GM20431 (cell line): ENCODE results near the gene EBLN1.

Source experiments
- in situ Hi-C: fragments of 300-500 bp; cut with MseI, MboI; formaldehyde crosslinking; loops from one replicate; pipeline ENCODE4 v1.15.0; 2020; ENCODE audit warnings: low sequenced_read_pairs; ENCODE audit not compliant: unreplicated experiment

Gene EBLN1

GRCh38 chr10:22217842-22218241 is at the start of gene EBLN1:
Gene EBLN1 (minus strand): TSS chr10:22218015. CDS start chr10:22209983, 8,032 bp downstream.
- in situ Hi-C loops: no loop called here

GRCh38 chr10:22265839-22266537 is 48.2 kb upstream of the EBLN1 start:
- in situ Hi-C loops: no loop called here

- in situ Hi-C loops: no loop called here
Observed at GRCh38 chr10:22263106-22263505, 45.3 kb upstream of the EBLN1 start.

- in situ Hi-C loops: no loop called here
Observed at GRCh38 chr10:22259280-22259679, 41.5 kb upstream of the EBLN1 start.

DNA sequence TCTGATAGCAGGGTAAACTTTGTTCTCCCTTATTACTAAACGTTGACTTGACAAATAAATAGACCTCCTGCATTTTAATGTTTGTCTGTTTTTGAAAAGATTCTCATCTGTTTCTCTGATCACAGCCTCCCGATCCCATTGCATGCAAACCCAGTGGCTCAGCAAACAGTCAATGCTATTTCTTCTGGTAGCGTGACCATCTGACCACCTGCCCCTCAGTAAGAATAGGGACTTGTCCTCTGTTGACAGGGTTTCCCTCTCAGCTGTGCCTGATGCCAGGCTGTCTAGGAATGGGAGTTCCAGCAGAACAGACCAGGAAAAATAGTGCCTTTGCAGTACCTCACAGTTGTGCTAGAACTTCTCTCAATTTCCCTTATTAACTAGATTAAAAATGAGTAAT is 40.7 kb upstream of the EBLN1 start:
- in situ Hi-C loops: no loop called here

- in situ Hi-C loops: no loop called here
Observed at GRCh38 chr10:22253580-22253882, 35.7 kb upstream of the EBLN1 start.

DNA sequence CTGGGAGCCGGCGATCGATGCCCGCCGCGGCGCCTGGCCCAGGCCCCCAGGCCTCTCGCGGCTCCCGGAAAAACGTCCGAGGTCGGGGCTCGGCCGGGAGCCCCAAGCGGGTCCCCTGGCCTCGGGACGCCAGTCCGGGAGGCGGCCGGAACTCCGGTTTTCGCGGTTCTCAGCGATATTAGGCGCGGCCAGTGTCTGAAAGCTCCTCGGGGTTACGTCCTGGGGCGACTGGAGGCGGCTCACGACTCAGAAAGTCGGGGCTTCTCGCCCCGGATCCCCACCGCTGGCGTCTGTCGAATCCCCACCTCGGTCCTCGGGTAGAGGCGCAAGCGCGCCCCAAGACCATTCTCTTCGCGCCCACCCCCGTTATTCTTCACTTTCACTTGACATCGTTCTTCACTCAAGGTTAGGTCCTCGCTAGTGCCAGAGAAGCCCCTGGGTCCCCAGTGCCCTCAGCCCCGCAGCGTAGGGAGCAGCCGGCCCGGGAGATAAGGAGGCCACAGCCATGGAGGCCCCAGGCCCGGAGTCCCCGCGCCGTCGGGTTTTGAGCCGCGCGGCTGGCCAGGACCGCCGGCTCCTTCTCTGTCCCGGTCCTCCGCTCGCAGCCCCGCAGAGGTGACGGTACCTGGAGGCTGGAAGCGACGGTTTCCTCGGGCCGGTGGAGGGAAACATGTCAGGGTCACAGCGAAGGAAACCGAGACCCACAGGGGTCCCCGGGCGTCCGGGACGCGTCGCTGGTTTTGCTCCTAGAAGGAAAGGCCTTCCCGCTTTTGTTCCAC is 35.2 kb upstream of the EBLN1 start:
- in situ Hi-C loops: no loop called here

DNA sequence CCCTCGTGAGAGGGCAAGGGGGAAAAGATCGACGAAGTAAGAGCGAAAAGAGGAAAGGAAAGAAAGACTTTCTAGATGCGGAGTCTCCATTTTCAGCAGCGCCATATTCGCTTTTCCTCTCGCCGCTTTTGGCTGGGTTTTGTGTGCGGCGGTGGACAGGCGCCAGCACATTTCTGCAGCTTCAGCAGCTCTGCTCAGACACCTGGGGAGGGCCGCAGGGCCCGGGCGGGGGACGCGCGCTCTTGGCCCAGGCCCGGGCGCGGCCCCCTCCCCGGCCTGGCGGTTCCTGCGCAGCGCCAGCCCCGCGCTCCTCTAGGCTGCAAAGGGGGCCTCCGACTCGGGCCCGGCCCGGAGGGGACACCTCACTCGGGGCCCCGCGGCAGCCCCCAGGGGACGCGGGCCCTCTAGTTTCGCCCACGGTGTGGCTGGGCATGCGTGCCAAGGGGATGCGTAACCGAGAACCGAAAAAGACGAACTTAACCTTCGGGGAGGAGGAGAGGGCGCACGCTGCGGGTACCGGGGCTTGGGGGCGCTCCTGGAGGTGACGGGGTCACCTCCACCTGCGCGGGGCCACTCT is 34.5 kb upstream of the EBLN1 start:
- in situ Hi-C loops: no loop called here

- in situ Hi-C loops: no loop called here
Observed at GRCh38 chr10:22251751-22252223, 34.0 kb upstream of the EBLN1 start.

DNA sequence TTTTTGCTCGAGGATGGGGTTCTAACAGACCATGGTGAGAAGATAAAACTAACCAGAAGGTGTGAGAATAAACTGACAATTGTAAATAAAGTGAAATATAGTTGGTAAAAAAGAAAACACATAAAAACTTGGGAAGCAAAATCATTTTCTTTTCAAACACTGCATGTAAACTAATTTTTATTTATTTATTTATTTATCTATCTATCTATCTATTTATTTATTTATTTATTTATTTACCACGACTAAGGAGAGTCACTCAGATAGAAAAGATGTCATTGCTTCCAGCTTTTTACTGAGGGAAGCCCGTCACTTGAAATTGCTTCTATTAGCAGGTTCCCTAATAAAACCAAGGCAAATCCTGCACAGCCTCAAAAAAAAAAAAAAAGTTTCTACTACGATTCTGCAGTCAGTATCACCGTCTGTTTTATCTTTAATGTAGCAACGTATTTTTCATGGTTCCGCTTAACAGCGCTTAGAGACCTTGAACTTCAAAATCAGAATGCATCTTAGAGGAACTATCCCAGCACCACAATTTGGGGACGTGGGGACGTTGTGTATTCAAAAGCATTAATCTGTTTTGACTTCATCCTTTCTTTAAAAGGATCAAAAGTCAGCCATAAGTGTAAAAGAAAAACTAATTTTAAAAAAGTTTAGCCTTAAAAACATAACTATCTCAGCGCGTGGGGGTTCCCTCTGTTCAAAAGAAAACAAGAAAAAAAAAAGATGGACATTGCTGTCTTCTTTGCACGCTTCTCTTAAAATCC is 33.3 kb upstream of the EBLN1 start:
- in situ Hi-C loops: no loop called here

- in situ Hi-C loops: no loop called here
Observed at GRCh38 chr10:22247636-22248035, 29.8 kb upstream of the EBLN1 start.

DNA sequence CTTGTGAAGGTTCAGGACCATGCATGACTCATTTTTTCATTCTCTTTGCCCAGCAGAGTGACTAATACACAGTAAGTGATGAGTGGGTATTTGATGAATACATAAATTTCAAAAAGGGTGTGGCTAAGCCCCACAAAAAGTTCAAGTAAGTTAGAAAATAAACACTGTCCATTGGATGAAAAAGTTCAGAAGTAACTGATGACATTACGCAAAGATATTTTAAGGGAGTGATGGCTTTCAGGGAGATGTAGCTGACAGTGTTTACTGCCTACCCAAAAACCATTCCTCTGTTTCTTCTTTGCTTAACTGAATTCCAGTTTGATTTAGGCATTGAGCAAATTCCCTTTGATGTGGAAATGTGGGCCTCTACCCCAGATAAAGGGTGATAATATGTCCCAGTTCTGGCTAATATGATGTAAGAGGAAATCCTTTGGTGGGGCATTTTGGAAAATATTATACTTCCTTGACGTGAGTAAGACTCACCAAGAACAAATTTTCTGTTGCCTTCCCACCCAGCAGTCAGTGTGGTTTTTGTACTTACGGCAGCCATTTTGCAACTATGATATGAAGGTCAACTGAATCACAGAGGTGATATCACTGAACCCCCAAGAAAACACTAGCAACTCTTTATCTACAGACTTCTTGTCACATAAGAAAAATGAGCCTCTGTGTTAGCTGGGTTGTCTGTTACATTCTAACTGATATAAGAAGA is 29.0 kb upstream of the EBLN1 start:
- in situ Hi-C loops: no loop called here

- in situ Hi-C loops: no loop called here
Observed at GRCh38 chr10:22245567-22245966, 27.8 kb upstream of the EBLN1 start.

GRCh38 chr10:22244855-22245254 is 27.0 kb upstream of the EBLN1 start:
- in situ Hi-C loops: no loop called here

GRCh38 chr10:22244001-22244400 is 26.2 kb upstream of the EBLN1 start:
- in situ Hi-C loops: no loop called here

- in situ Hi-C loops: no loop called here
Observed at GRCh38 chr10:22243321-22243720, 25.5 kb upstream of the EBLN1 start.

GRCh38 chr10:22231260-22231659 is 13.4 kb upstream of the EBLN1 start:
- in situ Hi-C loops: no loop called here

GRCh38 chr10:22230158-22230833 is 12.5 kb upstream of the EBLN1 start:
- in situ Hi-C loops: no loop called here

- in situ Hi-C loops: no loop called here
Observed at GRCh38 chr10:22229802-22230157, 12.0 kb upstream of the EBLN1 start.
